ENCODE data around the gene SPR.

- no peak for TF ChIP-seq POLR2A (IDR thresholded peaks at IDR 0.05; ENCODE audit: low read length)
- TF ChIP-seq GATA1 (IDR thresholded peaks at IDR 0.05; ENCODE audit: low read depth, low read length): no peak
Measured at GRCh38 chr2:72935611-72935957, 48.4 kb downstream of the SPR start.

All from erythroblast (primary cell).